ENCODE results near the gene CHURC1. TPM values are rescaled to one million over a fixed set of nuclear protein-coding genes. Genes with fewer than 3 reads are reported as not detected.

The CHURC1 gene
- total and polyA plus RNA-seq, 2 of the 13 experiments (the other 11 are each of a cell fraction or from before 2014, with no cell fraction given) = 41.1 to 74.4 TPM

DNA sequence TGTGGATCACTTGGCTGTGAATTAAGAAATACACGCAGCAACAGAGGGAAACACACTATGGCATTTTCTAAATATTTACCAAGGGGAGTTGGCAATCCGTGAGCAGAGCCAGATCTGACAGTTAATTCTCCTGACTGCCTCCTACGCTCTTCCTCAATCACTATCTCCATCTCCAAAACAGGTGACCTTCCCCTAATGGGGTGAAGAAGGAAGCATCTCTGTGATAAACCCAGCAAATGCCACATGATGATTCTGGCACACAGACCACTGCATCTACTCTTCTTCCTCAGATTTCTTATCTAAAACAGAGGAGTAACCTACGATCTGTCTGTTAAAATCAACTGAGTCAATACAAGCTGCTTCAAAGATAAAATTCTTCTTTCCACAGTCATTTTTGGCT is 38.9 kb upstream of the CHURC1 start (continued):
- TF ChIP-seq, protein P1, sequence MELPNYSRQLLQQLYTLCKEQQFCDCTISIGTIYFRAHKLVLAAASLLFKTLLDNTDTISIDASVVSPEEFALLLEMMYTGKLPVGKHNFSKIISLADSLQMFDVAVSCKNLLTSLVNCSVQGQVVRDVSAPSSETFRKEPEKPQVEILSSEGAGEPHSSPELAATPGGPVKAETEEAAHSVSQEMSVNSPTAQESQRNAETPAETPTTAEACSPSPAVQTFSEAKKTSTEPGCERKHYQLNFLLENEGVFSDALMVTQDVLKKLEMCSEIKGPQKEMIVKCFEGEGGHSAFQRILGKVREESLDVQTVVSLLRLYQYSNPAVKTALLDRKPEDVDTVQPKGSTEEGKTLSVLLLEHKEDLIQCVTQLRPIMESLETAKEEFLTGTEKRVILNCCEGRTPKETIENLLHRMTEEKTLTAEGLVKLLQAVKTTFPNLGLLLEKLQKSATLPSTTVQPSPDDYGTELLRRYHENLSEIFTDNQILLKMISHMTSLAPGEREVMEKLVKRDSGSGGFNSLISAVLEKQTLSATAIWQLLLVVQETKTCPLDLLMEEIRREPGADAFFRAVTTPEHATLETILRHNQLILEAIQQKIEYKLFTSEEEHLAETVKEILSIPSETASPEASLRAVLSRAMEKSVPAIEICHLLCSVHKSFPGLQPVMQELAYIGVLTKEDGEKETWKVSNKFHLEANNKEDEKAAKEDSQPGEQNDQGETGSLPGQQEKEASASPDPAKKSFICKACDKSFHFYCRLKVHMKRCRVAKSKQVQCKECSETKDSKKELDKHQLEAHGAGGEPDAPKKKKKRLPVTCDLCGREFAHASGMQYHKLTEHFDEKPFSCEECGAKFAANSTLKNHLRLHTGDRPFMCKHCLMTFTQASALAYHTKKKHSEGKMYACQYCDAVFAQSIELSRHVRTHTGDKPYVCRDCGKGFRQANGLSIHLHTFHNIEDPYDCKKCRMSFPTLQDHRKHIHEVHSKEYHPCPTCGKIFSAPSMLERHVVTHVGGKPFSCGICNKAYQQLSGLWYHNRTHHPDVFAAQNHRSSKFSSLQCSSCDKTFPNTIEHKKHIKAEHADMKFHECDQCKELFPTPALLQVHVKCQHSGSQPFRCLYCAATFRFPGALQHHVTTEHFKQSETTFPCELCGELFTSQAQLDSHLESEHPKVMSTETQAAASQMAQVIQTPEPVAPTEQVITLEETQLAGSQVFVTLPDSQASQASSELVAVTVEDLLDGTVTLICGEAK (IDR thresholded peaks at IDR 0.05) = no peak
- TF ChIP-seq, protein P1 (CRISPR knock-in tag; IDR thresholded peaks at IDR 0.05) = no peak
- no peak for TF ChIP-seq XRCC5 (optimal IDR thresholded peaks at IDR 0.05; ENCODE audit: low read length)
- TF ChIP-seq, protein P2, sequence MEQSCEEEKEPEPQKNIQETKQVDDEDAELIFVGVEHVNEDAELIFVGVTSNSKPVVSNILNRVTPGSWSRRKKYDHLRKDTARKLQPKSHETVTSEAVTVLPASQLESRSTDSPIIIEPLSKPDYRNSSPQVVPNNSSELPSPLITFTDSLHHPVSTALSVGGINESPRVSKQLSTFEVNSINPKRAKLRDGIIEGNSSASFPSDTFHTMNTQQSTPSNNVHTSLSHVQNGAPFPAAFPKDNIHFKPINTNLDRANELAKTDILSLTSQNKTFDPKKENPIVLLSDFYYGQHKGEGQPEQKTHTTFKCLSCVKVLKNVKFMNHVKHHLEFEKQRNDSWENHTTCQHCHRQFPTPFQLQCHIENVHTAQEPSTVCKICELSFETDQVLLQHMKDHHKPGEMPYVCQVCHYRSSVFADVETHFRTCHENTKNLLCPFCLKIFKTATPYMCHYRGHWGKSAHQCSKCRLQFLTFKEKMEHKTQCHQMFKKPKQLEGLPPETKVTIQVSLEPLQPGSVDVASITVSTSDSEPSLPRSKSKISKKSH (CRISPR knock-in tag; IDR thresholded peaks at IDR 0.05; ENCODE audit: borderline replicate concordance) = no peak
- TF ChIP-seq, protein P3, sequence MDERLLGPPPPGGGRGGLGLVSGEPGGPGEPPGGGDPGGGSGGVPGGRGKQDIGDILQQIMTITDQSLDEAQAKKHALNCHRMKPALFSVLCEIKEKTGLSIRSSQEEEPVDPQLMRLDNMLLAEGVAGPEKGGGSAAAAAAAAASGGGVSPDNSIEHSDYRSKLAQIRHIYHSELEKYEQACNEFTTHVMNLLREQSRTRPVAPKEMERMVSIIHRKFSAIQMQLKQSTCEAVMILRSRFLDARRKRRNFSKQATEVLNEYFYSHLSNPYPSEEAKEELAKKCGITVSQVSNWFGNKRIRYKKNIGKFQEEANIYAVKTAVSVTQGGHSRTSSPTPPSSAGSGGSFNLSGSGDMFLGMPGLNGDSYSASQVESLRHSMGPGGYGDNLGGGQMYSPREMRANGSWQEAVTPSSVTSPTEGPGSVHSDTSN (CRISPR knock-in tag; IDR thresholded peaks at IDR 0.05) = no peak
- no peak for TF ChIP-seq RNF2 (conservative IDR thresholded peaks at IDR 0.05; ENCODE audit: low read depth)
- TF ChIP-seq ZNF30 (CRISPR knock-in tag; IDR thresholded peaks at IDR 0.05) = no peak
- no peak for TF ChIP-seq ZNF3 (CRISPR knock-in tag; IDR thresholded peaks at IDR 0.05)
- TF ChIP-seq ZNF256 (CRISPR knock-in tag; conservative IDR thresholded peaks at IDR 0.05) = no peak
- no peak for TF ChIP-seq ZNF274 (CRISPR knock-in tag; IDR thresholded peaks at IDR 0.05)
- TF ChIP-seq, protein P4, sequence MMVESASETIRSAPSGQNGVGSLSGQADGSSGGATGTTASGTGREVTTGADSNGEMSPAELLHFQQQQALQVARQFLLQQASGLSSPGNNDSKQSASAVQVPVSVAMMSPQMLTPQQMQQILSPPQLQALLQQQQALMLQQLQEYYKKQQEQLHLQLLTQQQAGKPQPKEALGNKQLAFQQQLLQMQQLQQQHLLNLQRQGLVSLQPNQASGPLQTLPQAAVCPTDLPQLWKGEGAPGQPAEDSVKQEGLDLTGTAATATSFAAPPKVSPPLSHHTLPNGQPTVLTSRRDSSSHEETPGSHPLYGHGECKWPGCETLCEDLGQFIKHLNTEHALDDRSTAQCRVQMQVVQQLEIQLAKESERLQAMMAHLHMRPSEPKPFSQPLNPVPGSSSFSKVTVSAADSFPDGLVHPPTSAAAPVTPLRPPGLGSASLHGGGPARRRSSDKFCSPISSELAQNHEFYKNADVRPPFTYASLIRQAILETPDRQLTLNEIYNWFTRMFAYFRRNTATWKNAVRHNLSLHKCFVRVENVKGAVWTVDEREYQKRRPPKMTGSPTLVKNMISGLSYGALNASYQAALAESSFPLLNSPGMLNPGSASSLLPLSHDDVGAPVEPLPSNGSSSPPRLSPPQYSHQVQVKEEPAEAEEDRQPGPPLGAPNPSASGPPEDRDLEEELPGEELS (CRISPR knock-in tag; IDR thresholded peaks at IDR 0.05) = no peak
- no peak for TF ChIP-seq TOE1 (CRISPR knock-in tag; IDR thresholded peaks at IDR 0.05)
- no peak for TF ChIP-seq ZNF431 (CRISPR knock-in tag; IDR thresholded peaks at IDR 0.05; ENCODE audit: borderline replicate concordance, low read depth)
- no peak for TF ChIP-seq ZEB1 (IDR thresholded peaks at IDR 0.05; ENCODE audit: insufficient replicate concordance, low read depth)
- TF ChIP-seq, protein P5, sequence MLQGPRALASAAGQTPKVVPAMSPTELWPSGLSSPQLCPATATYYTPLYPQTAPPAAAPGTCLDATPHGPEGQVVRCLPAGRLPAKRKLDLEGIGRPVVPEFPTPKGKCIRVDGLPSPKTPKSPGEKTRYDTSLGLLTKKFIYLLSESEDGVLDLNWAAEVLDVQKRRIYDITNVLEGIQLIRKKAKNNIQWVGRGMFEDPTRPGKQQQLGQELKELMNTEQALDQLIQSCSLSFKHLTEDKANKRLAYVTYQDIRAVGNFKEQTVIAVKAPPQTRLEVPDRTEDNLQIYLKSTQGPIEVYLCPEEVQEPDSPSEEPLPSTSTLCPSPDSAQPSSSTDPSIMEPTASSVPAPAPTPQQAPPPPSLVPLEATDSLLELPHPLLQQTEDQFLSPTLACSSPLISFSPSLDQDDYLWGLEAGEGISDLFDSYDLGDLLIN (CRISPR knock-in tag; IDR thresholded peaks at IDR 0.05; ENCODE audit: borderline replicate concordance) = no peak
- TF ChIP-seq ZNF253 (CRISPR knock-in tag; IDR thresholded peaks at IDR 0.05; ENCODE audit: borderline replicate concordance) = no peak
